Activated T-cell treated with anti-CD3 and anti-CD28 coated beads for 48 hours (primary cell): ENCODE measurements around the gene TNK1.
A peak's percentile ranks its signal among the peaks of the same experiment; 100 is the strongest.
"Not testable (repeated sequence)": the region's sequence is repeated elsewhere in the genome, so short reads cannot be mapped to it uniquely, and the experiment has no call there.

Experiments
- DNase-seq: peaks from one replicate; pipeline ENCODE4 v3.0.0-alpha.2; 2020; ENCODE audit warnings: low read depth

TNK1 gene

GRCh38 chr17:7355053-7355452 lies 25.8 kb upstream of the TNK1 start, which contains the start of gene TMEM95:
Gene TMEM95 (plus strand): TSS chr17:7355156. CDS start chr17:7355205, 49 bp downstream.
- DNase-seq = no peak

- no peak for DNase-seq
Observed at GRCh38 chr17:7355573-7355972, 25.3 kb upstream of the TNK1 start.

- peak; percentile 81 for DNase-seq
Observed at GRCh38 chr17:7356072-7356549, 24.8 kb upstream of the TNK1 start.

GRCh38 chr17:7356756-7357155 lies 24.1 kb upstream of the TNK1 start:
- DNase-seq = no peak

GRCh38 chr17:7357381-7357780 lies 23.5 kb upstream of the TNK1 start:
- DNase-seq = no peak

GRCh38 chr17:7361906-7362305 lies 19.0 kb upstream of the TNK1 start:
- DNase-seq = no peak

- DNase-seq = no peak
Observed at GRCh38 chr17:7363311-7363710, 17.6 kb upstream of the TNK1 start.

- not testable (repeated sequence) for DNase-seq
Observed at GRCh38 chr17:7365963-7366362, 14.9 kb upstream of the TNK1 start.

- no peak for DNase-seq
Observed at GRCh38 chr17:7367083-7367482, 13.8 kb upstream of the TNK1 start.

GRCh38 chr17:7367918-7368598 lies 12.8 kb upstream of the TNK1 start:
- no peak for DNase-seq

GRCh38 chr17:7368599-7368994 lies 12.3 kb upstream of the TNK1 start:
- DNase-seq = not testable (repeated sequence)

- no peak for DNase-seq
Observed at GRCh38 chr17:7369825-7370224, 11.1 kb upstream of the TNK1 start.

GRCh38 chr17:7370853-7371252 lies 10.0 kb upstream of the TNK1 start:
- DNase-seq = no peak

GRCh38 chr17:7374353-7374752 lies 6.5 kb upstream of the TNK1 start:
- DNase-seq = no peak

- no peak for DNase-seq
Observed at GRCh38 chr17:7379134-7379533, 1.8 kb upstream of the TNK1 start.

GRCh38 chr17:7380321-7380720 lies 568 bp upstream of the TNK1 start:
- DNase-seq = no peak

GRCh38 chr17:7382901-7383300 lies 2.0 kb downstream of the TNK1 start:
- no peak for DNase-seq

GRCh38 chr17:7383371-7383741 lies 2.5 kb downstream of the TNK1 start:
- no peak for DNase-seq

GRCh38 chr17:7383742-7384488 lies 3.0 kb downstream of the TNK1 start:
- DNase-seq = peak; percentile 79

- no peak for DNase-seq
Observed at GRCh38 chr17:7384489-7385081, 3.7 kb downstream of the TNK1 start.

- DNase-seq = no peak
Observed at GRCh38 chr17:7388856-7389255, 8.0 kb downstream of the TNK1 start.

- no peak for DNase-seq
Observed at GRCh38 chr17:7389924-7390910, 9.3 kb downstream of the TNK1 start.
